Erythroblast (primary cell): Measurements from ENCODE around the gene TAF10.

Source experiments
- GATA1 ChIP-seq: IDR thresholded peaks from 2 replicates; pipeline ENCODE4 v1.6.1; 2011; ENCODE audit warnings: low read depth, mild to moderate bottlenecking, control low read depth, low read length, moderate library complexity
- POLR2A ChIP-seq: IDR thresholded peaks from 2 replicates; pipeline ENCODE4 v1.6.1; 2011; ENCODE audit warnings: mild to moderate bottlenecking, low read length

DNA sequence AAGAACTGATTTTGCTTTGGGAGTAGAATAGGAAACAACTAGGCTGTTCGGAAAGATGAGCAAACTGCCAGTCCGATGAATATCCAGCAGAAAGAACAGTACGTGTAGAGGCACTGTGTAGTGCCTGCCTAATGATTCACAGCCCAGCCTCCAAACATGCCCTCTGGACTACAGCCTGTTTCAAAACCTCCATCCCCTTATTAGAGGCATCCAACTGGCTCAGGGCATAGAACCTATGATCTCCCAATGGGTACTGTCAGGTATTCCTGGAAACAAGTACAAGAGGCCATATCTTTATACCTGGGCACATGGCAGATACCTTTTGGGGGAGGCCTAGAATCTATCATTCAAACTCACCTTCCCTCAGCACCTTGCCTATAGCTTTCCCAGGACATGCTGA lies 13.5 kb downstream of the TAF10 start:
- TF ChIP-seq POLR2A (no peak), GATA1 (no peak)
